HepG2 (cell line): Measurements from ENCODE around the gene AMDHD1. TPM values are rescaled to one million over a fixed set of nuclear protein-coding genes. Genes with fewer than 3 reads are reported as not detected.

ENCODE experiments used
- ARNT2 ChIP-seq: sonication (generic); formaldehyde crosslinking; IDR thresholded peaks from 2 replicates; pipeline ENCODE4 v1.8.0; 2022; ENCODE audit warnings: mild to moderate bottlenecking, low read depth, missing genetic modification reagents, moderate library complexity
- ATAD3A ChIP-seq: sonication (generic); formaldehyde crosslinking; IDR thresholded peaks from 2 replicates; pipeline ENCODE4 v1.4.0; 2020; ENCODE audit warnings: missing genetic modification reagents
- BHLHE40 ChIP-seq: IDR thresholded peaks from 2 replicates; pipeline ENCODE4 v1.6.1; 2011; ENCODE audit warnings: low read length, improper control_type of control experiment
- CBFB ChIP-seq: sonication (generic); formaldehyde crosslinking; IDR thresholded peaks from 2 replicates; pipeline ENCODE4 v1.4.0; 2020; ENCODE audit warnings: missing genetic modification reagents
- CCAR2 ChIP-seq: fragments of 200-400 bp; formaldehyde crosslinking; optimal IDR thresholded peaks from 2 replicates; pipeline ENCODE3; 2018; ENCODE audit warnings: low read depth, mild to moderate bottlenecking, low read length, moderate library complexity
- FIP1L1 ChIP-seq: fragments of 200-400 bp; formaldehyde crosslinking; IDR thresholded peaks from 2 replicates; pipeline ENCODE4 v1.6.1; 2018; ENCODE audit warnings: low read depth, mild to moderate bottlenecking, low read length, moderate library complexity, borderline replicate concordance; ENCODE audit not compliant: insufficient read depth
- KAT7 ChIP-seq: IDR thresholded peaks from 2 replicates; pipeline ENCODE4 v1.6.1; 2018; ENCODE audit warnings: borderline replicate concordance, missing compliant biosample characterization
- KDM6A ChIP-seq: IDR thresholded peaks from 2 replicates; pipeline ENCODE4 v1.6.1; 2016; ENCODE audit warnings: low read depth
- MAFK ChIP-seq, 2 experiments: IDR thresholded peaks in 1 of 2; conservative IDR thresholded peaks in 1 of 2; 2 replicates each; pipeline ENCODE4 v1.6.1; 2011; ENCODE audit warnings: improper control_type of control experiment in 2 of 2, low read length in 2 of 2
- MBNL3 ChIP-seq: fragments of 250-450 bp; sonication (Bioruptor Pico); conservative IDR thresholded peaks from 2 replicates; pipeline ENCODE4 v1.8.0; 2022; ENCODE audit warnings: mild to moderate bottlenecking, inconsistent platforms
- NR2F6 ChIP-seq, 2 experiments: IDR thresholded peaks; 2 replicates each; pipeline ENCODE4 v1.6.1; 2016; ENCODE audit warnings: antibody characterized with exemption in 1 of 2, mild to moderate bottlenecking in 1 of 2
- PHB2 ChIP-seq: fragments of 450-650 bp; IDR thresholded peaks from 2 replicates; pipeline ENCODE4 v1.6.1; 2018; ENCODE audit not compliant: partially characterized antibody
- RAD21 ChIP-seq: fragments of 450-650 bp; formaldehyde crosslinking; IDR thresholded peaks from 2 replicates; pipeline ENCODE4 v1.5.0; 2020; ENCODE audit warnings: mild to moderate bottlenecking
- RXRA ChIP-seq: sonication (generic); formaldehyde crosslinking; IDR thresholded peaks from 2 replicates; pipeline ENCODE4 v1.5.1; 2020; ENCODE audit warnings: missing genetic modification reagents
- TGIF2 ChIP-seq: IDR thresholded peaks from 2 replicates; pipeline ENCODE4 v1.6.1; 2016; ENCODE audit warnings: control low read depth, missing compliant biosample characterization
- ZBTB38 ChIP-seq: sonication (generic); formaldehyde crosslinking; IDR thresholded peaks from 2 replicates; pipeline ENCODE4 v1.5.1; 2020; ENCODE audit warnings: mild to moderate bottlenecking, missing genetic modification reagents
- ZNF136 ChIP-seq: sonication (generic); formaldehyde crosslinking; IDR thresholded peaks from 2 replicates; pipeline ENCODE4 v1.8.1; 2022; ENCODE audit warnings: low read depth, mild to moderate bottlenecking, moderate library complexity, missing genetic modification reagents
- ZNF263 ChIP-seq: sonication (generic); formaldehyde crosslinking; IDR thresholded peaks from 2 replicates; pipeline ENCODE4 v1.4.0; 2020; ENCODE audit warnings: missing genetic modification reagents
- ZNF446 ChIP-seq: sonication (generic); formaldehyde crosslinking; IDR thresholded peaks from 2 replicates; pipeline ENCODE4 v1.5.0; 2020; ENCODE audit warnings: mild to moderate bottlenecking, missing genetic modification reagents
- ZNF563 ChIP-seq: sonication (generic); formaldehyde crosslinking; IDR thresholded peaks from 2 replicates; pipeline ENCODE4 v1.8.0; 2022; ENCODE audit warnings: mild to moderate bottlenecking, moderate library complexity, missing genetic modification reagents
- ZNF775 ChIP-seq: sonication (generic); formaldehyde crosslinking; IDR thresholded peaks from 2 replicates; pipeline ENCODE4 v1.4.0; 2020; ENCODE audit warnings: missing genetic modification reagents, mild to moderate bottlenecking, moderate library complexity, borderline replicate concordance
- polyA plus RNA-seq, 8 experiments: library from polyadenylated mRNA; depleted of rRNA in 3 of 8; stranded (reverse) in 7 of 8; unstranded in 1 of 8; fragments of >200 nt; fragmentation: Illumina TruSeq in 4 of 8; extraction: Trizol in 4 of 8; gene quantifications; 2 replicates each; pipeline versions ENCODE4 v1.2.1 to v1.2.3, GENCODE V29; 2011 to 2016; ENCODE audit warnings: low read depth in 4 of 8, missing spikeins in 1 of 8, mixed read lengths in 1 of 8; ENCODE audit not compliant: insufficient read depth in 1 of 8
- total RNA-seq, 5 experiments: library from RNA; depleted of rRNA; stranded (reverse); fragments of >200 nt; fragmentation: Illumina TruSeq; extraction: Trizol; gene quantifications; 2 replicates each; pipeline ENCODE4 v1.2.3, GENCODE V29; 2016; ENCODE audit warnings: low read depth in 1 of 5
- TF ChIP-seq, protein P1 (sequence below), 2 experiments: sonication (generic) in 1 of 2; formaldehyde crosslinking in 1 of 2; IDR thresholded peaks; 2 replicates each; pipeline versions ENCODE4 v1.6.1 to v1.9.0; 2014 to 2022; ENCODE audit warnings: antibody characterized with exemption in 1 of 2, borderline replicate concordance in 1 of 2, inconsistent platforms in 1 of 2, low read depth in 1 of 2, missing genetic modification reagents in 1 of 2
- TF ChIP-seq, protein P2 (sequence below): sonication (generic); formaldehyde crosslinking; IDR thresholded peaks from 2 replicates; pipeline ENCODE4 v1.4.0; 2020; ENCODE audit warnings: missing genetic modification reagents, borderline replicate concordance

AMDHD1 gene
- total and polyA plus RNA-seq, 2 of the 13 experiments (the other 11 are each of a cell fraction or from before 2014, with no cell fraction given) = 6.5 to 29.6 TPM

DNA sequence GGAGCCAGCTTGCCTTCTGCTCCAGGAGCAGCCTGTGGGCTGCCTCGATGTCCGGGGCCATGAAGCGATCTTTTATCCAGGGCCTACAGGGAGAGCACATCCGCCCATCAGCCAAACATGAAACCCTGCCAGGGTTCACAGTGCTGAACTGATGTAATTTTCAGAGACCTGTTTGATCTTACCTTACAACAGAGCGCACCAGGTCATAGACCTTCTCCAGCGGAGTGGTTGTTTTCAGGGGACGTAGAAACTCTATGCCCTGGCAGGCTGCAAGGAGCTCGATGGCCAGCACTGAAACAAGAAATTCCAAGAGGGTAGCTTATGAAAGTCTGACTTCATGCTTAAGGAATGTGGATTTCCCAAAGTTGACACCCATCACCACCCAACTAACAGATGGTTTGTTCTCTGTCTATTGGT is 33.3 kb downstream of the AMDHD1 start (continued):
- TF ChIP-seq, protein P1, sequence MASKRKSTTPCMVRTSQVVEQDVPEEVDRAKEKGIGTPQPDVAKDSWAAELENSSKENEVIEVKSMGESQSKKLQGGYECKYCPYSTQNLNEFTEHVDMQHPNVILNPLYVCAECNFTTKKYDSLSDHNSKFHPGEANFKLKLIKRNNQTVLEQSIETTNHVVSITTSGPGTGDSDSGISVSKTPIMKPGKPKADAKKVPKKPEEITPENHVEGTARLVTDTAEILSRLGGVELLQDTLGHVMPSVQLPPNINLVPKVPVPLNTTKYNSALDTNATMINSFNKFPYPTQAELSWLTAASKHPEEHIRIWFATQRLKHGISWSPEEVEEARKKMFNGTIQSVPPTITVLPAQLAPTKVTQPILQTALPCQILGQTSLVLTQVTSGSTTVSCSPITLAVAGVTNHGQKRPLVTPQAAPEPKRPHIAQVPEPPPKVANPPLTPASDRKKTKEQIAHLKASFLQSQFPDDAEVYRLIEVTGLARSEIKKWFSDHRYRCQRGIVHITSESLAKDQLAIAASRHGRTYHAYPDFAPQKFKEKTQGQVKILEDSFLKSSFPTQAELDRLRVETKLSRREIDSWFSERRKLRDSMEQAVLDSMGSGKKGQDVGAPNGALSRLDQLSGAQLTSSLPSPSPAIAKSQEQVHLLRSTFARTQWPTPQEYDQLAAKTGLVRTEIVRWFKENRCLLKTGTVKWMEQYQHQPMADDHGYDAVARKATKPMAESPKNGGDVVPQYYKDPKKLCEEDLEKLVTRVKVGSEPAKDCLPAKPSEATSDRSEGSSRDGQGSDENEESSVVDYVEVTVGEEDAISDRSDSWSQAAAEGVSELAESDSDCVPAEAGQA (IDR thresholded peaks at IDR 0.05; ENCODE audit: low read depth) = no peak
- TF ChIP-seq, protein P1 (CRISPR knock-in tag; IDR thresholded peaks at IDR 0.05; ENCODE audit: borderline replicate concordance) = no peak
- TF ChIP-seq CBFB (CRISPR knock-in tag) = 0 out of 2 replicates have a peak, but pooled peaks have one; percentile 40
- peak; percentile 42; the same call in 1 of the 2 replicates for TF ChIP-seq KAT7
- TF ChIP-seq ZBTB38 (CRISPR knock-in tag) = peak; percentile 62; the same call in 1 of the 2 replicates
- no peak for TF ChIP-seq BHLHE40
- TF ChIP-seq ZNF563 (CRISPR knock-in tag) = no peak
- TF ChIP-seq MAFK (conservative IDR thresholded peaks at IDR 0.05 in 1 of 2, IDR thresholded peaks at IDR 0.05 in 1 of 2; ENCODE audit: low read length in 2 of 2) = no peak
- no peak for TF ChIP-seq MBNL3 (CRISPR knock-in tag)
- 0 out of 2 replicates have a peak, but pooled peaks have one; percentile 17 for TF ChIP-seq ZNF263 (CRISPR knock-in tag)
- TF ChIP-seq ZNF446 (CRISPR knock-in tag) = no peak
- TF ChIP-seq FIP1L1 = no peak
- peak; percentile 69 for TF ChIP-seq NR2F6 (IDR thresholded peaks at IDR 0.05)
- TF ChIP-seq NR2F6 (CRISPR knock-in tag; IDR thresholded peaks at IDR 0.05) = peak; percentile 84
- TF ChIP-seq TGIF2 (CRISPR knock-in tag) = no peak
- no peak for TF ChIP-seq PHB2
- no peak for TF ChIP-seq ATAD3A (CRISPR knock-in tag)
- no peak for TF ChIP-seq CCAR2
- TF ChIP-seq KDM6A (CRISPR knock-in tag) = 0 out of 2 replicates have a peak, but pooled peaks have one; percentile 41
- no peak for TF ChIP-seq ZNF775
- TF ChIP-seq RAD21 (CRISPR knock-in tag) = no peak
- TF ChIP-seq RXRA (CRISPR knock-in tag) = peak; percentile 87
- no peak for TF ChIP-seq ARNT2
- no peak for TF ChIP-seq ZNF136 (CRISPR knock-in tag)
- TF ChIP-seq, protein P2, sequence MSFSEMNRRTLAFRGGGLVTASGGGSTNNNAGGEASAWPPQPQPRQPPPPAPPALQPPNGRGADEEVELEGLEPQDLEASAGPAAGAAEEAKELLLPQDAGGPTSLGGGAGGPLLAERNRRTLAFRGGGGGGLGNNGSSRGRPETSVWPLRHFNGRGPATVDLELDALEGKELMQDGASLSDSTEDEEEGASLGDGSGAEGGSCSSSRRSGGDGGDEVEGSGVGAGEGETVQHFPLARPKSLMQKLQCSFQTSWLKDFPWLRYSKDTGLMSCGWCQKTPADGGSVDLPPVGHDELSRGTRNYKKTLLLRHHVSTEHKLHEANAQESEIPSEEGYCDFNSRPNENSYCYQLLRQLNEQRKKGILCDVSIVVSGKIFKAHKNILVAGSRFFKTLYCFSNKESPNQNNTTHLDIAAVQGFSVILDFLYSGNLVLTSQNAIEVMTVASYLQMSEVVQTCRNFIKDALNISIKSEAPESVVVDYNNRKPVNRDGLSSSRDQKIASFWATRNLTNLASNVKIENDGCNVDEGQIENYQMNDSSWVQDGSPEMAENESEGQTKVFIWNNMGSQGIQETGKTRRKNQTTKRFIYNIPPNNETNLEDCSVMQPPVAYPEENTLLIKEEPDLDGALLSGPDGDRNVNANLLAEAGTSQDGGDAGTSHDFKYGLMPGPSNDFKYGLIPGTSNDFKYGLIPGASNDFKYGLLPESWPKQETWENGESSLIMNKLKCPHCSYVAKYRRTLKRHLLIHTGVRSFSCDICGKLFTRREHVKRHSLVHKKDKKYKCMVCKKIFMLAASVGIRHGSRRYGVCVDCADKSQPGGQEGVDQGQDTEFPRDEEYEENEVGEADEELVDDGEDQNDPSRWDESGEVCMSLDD (CRISPR knock-in tag) = no peak
